ENCODE data around the gene ING2. TPM values are rescaled to one million over a fixed set of nuclear protein-coding genes. Genes with fewer than 3 reads are reported as not detected.
"Not testable (repeated sequence)": the region's sequence is repeated elsewhere in the genome, so short reads cannot be mapped to it uniquely, and the experiment has no call there.

ING2 gene, protein sequence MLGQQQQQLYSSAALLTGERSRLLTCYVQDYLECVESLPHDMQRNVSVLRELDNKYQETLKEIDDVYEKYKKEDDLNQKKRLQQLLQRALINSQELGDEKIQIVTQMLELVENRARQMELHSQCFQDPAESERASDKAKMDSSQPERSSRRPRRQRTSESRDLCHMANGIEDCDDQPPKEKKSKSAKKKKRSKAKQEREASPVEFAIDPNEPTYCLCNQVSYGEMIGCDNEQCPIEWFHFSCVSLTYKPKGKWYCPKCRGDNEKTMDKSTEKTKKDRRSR
- total RNA-seq (2014; rRNA removed; shearing (Covaris generic)) = 17.7 and 43.6 TPM in 2 replicates

DNA sequence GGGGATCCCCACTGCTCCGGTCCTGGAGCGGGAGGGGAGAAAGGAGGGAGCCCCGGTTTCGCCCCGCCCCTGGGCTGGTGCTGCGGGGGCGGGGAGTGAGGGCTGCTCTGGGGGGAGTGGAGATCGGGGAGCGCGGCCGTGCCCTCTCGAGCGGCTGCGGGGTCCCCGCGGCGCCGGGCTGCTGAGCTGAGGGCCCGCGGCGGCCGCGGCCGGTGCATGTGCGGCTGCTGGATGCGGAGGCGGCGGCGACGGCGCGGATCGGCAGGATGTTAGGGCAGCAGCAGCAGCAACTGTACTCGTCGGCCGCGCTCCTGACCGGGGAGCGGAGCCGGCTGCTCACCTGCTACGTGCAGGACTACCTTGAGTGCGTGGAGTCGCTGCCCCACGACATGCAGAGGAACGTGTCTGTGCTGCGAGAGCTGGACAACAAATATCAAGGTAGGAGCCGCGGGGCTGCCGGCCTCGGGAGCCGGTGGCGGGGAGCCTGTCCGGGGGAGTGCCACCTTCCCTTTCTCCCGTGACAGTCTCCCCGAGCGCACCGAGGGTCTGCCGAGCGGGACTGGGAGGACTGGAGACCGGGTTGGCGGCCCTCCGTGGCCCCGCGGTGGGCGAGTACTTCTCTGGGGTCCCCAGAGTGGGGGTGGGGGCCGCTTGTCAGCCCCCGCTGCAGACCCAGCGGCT lies at the start of gene ING2:
TSS of gene ING2 (plus strand) at position 129 of the 681 bp plus-strand sequence. CDS start at position 267, 138 bp downstream.
- in situ Hi-C loops (cut with HindIII; ENCODE audit: low sequenced_read_pairs) = no loop called here
- peak; percentile 89 for DNase-seq (ENCODE audit: low spot score)

DNA sequence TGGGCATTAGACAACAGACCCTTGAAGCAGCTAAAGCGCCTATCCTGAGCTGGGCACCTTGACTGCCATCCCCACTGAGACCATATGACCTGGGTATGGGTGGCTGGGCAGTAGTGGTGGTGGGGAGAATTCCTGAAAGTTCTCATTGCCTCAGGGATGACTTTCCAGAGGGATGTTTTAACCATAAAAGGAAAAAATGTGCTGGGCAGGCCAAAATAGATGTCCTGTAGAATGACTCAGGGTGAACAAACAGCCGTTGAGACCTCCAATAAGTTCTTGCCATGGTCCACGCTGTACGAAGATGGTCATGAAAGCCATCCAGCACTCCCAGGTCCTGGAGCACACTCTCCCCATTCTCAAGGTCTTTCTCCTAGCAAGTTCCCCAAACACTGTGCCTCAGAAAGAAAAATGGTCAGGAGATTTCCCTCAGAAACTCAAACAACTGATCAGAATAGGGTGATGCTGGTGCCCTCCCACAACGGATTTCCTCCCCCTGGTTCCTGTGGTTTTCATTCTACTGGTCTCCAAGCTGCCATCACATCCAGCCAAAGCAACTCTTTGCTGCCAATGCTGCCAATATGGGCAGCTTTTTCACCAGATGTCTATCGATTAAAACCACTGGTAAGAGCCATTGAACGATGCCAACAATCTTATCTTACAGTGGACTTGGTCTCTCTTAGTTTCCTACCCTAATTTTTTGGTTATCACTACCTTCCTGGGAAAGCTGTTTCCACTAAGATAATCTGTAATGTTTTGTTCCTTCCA lies 49.2 kb upstream of the ING2 start:
- in situ Hi-C loops (cut with HindIII; ENCODE audit: low sequenced_read_pairs) = no loop called here
- DNase-seq (ENCODE audit: low spot score) = no peak

DNA sequence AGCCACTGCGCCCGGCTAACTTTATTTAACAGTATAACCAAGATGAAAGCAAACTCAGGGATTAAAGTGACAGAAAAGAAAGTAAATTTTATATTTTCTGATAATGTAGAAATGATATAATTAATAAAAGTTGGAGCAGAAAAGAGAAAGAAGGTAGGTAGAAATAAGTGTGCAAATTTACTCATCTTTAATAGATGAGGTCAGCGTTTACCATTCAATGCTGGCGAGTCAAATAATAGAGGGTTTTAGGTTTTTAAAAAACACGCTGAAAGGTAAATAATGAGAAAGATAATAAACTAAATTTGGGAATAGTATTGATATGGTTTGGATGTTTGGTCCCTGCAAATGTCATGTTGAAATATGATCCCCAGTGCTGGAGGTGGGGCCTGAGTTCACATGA lies 46.9 kb upstream of the ING2 start:
- DNase-seq (ENCODE audit: low spot score) = no peak
- in situ Hi-C loops (cut with HindIII; ENCODE audit: low sequenced_read_pairs) = no loop called here

DNA sequence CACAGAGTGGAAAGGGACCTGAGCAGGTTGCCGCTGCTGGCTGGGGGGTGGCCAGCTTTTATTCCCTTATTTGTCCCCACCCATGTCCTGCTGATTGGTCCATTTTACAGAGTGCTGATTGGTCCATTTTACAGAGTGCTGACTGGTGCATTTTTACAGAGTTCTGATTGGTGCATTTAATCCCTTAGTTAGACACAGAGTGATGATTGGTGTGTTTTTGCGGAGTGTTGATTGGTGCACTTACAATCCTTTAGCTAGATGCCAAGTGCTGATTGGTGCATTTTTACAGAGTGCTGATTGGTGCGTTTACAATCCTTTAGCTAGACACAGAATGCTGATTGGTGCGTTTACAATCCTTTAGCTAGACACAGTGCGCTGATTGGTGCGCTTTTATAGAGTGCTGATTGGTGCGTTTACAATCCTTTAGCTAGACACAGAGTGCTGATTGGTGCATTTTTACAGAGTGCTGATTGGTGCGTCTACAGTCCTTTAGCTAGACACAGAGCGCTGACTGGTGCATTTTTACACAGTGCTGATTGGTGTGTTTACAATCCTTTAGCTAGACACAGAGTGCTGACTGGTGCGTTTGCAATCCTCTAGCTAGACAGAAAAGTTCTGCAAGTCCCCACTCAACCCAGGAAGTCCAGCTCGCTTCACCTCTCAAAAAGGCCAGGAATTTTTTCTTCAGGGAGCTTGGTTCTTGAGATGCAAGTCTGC lies 40.8 kb upstream of the ING2 start:
- DNase-seq (ENCODE audit: low spot score); in situ Hi-C loops (cut with HindIII; ENCODE audit: low sequenced_read_pairs): not testable (repeated sequence)

DNA sequence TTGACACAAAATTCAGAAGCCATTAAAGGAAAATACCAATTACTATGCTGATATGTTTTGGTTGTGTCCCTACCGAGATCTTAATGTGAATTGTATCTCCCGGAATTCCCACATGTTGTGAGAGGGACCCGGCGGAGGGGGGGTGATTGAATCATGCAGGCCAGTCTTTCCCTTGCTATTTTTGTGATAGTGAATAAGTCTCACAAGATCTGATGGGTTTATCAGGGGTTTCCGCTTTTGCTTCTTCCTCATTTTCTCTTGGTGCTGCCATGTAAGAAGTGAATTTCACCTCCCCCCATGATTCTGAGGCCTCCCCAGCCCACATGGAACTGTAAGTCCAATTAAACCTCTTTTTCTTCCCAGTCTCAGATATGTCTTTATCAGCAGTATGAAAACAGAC lies 39.0 kb upstream of the ING2 start:
- DNase-seq (ENCODE audit: low spot score); in situ Hi-C loops (cut with HindIII; ENCODE audit: low sequenced_read_pairs): not testable (repeated sequence)

DNA sequence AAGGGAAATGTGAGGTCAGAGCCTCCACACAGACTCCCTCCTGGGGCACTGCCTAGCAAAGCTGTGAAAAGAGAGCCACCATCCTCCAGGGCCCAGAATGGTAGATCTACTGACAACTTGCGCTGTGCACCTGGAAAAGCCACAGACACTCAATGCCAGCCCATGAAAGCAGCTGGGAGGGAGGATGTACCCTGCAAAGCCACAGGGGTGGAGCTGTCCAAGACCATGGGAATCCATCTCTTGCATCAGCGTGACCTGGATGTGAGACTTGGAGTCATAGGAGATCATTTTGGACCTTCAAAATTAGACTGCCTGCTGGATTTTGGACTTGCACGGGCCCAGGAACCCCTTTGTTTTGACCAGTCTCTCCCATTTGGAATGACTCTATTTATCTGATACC lies 37.6 kb upstream of the ING2 start:
- in situ Hi-C loops (cut with HindIII; ENCODE audit: low sequenced_read_pairs) = no loop called here
- DNase-seq (ENCODE audit: low spot score) = no peak

DNA sequence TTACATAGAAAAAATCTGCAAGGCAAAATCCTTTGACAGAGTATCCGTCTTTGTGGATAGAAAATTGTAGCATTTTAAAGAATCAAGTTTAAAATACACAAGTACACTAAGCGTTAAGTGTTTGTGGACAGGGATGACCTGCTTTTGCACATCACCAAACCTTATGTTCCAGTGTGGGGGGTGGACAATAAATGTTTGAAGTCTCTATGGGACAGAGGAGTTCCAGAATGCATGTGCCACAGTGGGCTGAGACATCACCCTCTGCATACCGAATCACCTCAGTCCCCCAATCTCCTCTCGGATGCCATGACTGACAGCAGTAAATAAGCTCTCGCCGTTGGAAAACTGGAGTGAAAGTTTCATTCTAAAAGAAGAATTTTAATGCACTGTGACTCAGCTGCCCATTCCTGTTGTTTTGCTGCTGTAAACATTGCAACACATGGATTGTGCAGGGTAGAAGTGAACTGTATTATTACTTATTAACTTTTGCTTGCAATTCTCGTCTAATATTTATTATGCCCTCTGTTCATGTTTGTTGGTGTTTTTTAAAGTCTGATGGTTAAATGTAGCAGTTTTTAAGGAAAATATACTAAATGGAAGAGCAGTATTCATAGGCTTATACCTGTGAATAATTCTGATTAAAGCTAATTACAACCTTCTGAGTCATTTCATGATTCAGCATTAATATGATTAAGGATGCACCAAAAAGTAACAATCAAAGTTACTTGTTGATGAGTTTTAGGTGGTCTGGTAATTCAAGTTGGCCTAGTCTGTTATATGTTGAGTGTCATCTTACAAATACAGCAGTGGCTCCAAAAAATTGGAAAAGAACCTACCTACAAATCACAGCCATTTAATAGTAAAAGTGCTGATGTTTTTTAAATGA lies 36.4 kb upstream of the ING2 start:
- in situ Hi-C loops (cut with HindIII; ENCODE audit: low sequenced_read_pairs) = no loop called here
- no peak for DNase-seq (ENCODE audit: low spot score)

DNA sequence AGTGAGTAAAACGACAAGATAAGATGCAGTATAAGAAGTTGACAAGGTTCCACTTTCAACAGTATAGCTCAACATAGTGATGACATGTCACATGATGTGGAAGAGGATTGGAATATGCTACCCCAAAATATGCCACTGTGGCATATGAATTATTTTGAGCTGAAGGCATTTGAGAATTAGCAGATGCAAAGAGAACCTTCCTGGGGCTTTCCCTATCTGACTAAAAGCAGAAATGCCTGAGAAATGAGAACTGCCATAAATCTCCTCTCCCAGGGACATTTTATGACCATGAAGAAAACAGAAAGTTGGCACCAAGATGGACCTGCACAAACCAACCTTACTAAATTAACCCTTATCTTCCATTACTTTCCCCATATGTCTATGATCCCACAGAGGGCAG lies 35.6 kb upstream of the ING2 start:
- in situ Hi-C loops (cut with HindIII; ENCODE audit: low sequenced_read_pairs) = no loop called here

DNA sequence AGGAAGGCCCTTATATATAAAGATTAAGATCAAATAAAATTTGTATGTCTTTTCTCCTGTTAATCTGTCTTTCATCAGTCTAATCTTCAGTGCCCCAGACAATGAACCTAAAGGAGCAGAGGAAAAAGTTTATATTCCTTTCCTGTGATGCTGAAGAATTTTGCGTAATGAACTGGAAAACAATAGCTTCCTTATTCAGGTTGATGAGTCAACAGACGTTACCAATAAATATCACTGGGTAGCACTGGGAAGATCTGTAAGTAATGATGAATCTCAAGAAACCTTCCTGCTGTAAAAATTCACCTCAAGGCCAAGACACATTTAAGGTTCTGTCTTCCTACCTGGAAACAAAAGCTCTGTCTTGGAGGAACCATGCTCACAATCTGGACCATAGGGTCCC lies 34.9 kb upstream of the ING2 start:
- in situ Hi-C loops (cut with HindIII; ENCODE audit: low sequenced_read_pairs) = no loop called here
- no peak for DNase-seq (ENCODE audit: low spot score)

More for the DNA sequence above, 35.6 kb upstream of the ING2 start:
- no peak for DNase-seq (ENCODE audit: low spot score)

DNA sequence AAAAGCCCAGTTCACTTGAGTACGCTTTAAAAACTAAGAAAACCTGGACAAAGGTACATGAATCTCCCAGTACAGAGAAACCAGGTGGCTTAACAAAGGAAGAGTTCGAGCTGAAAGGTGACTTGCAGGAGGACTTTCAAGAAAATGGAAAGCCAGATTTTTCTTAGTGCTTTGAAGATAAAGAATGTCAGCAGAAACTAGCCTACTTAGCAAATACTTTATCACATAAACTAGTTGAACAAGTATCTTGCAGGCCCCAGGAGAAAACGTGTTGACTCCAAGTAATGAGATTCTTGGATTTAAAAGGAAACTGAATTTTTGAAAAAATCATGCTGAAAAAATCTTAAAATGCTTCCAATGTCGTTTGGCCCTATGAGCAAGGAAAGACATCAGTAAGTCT lies 34.0 kb upstream of the ING2 start:
- in situ Hi-C loops (cut with HindIII; ENCODE audit: low sequenced_read_pairs) = no loop called here
- DNase-seq (ENCODE audit: low spot score) = no peak

DNA sequence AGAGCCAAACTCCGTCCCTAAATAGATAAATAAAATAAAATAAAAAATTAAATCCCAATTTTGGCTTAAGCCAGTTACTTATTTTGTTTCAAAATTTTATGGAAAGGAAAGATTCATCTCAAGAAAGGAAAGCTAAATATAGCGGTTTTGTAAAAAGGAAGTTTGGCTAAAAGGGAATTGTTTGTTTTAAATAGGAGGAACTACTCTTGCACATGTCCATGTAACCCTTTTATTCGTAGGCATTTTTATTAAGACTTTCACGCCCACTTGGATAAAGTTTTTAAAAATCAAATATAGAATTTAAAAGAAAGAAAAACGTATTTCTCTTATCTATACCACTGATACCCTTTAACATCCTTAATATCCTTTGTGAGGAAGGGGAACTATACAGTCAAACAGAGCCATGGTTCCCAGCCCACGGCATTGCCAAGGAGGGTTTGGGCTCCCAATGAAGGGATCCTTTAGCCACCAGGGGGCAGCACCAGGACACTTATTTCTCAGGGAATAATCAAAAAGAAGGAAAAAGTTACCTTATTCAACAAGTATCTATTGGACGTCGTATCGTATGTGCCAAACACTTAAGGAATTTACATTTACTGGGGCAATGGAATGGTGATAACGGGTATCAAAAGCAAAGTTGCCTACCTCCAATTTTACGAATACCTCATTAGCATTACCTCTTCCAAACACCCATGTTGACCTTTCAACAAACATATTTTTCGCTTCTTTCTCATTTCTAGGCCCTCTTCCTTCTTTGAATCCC lies 32.7 kb upstream of the ING2 start:
- in situ Hi-C loops (cut with HindIII; ENCODE audit: low sequenced_read_pairs) = no loop called here

DNA sequence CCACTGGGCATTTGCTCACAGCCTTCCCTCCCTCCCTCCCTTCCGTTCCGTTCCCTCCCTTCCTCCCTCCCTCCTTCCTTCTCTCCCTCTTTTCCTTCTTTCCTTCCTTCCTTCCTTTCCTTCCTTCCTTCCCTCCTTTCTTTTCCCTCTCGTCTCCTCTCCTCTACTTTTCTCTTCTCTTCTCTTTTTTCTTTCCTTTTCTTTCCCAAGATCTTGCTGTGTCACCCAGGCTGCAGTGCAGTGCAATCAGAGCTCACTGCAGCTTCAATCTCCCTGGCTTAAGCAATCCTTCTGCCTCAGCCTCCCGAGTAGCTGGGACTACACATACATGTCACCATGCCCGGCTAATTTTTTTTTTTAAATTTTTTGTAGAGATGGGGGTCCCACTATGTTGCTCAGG lies 26.7 kb upstream of the ING2 start:
- in situ Hi-C loops (cut with HindIII; ENCODE audit: low sequenced_read_pairs) = no loop called here
- no peak for DNase-seq (ENCODE audit: low spot score)

More for the DNA sequence above, 32.7 kb upstream of the ING2 start:
- DNase-seq (ENCODE audit: low spot score) = peak; percentile 77

DNA sequence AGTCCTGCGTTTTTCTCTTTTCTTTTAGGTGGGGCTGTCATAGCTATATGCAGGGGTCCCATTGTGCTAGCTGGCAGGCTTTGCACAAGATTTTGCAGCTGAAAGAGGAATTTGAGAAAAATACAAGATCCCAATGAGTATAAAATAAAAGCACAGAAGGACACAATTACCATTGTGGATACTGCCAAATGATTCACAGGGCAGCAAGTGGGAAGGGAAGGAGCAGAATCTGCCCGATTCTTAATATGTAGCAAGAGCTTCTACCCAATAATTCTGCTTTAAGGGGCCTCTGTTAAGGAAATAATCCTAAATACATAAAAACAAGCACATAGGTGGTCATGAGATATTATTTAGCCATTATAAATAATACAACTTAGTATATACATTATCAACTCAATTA lies 25.9 kb upstream of the ING2 start:
- in situ Hi-C loops (cut with HindIII; ENCODE audit: low sequenced_read_pairs) = no loop called here
- no peak for DNase-seq (ENCODE audit: low spot score)

DNA sequence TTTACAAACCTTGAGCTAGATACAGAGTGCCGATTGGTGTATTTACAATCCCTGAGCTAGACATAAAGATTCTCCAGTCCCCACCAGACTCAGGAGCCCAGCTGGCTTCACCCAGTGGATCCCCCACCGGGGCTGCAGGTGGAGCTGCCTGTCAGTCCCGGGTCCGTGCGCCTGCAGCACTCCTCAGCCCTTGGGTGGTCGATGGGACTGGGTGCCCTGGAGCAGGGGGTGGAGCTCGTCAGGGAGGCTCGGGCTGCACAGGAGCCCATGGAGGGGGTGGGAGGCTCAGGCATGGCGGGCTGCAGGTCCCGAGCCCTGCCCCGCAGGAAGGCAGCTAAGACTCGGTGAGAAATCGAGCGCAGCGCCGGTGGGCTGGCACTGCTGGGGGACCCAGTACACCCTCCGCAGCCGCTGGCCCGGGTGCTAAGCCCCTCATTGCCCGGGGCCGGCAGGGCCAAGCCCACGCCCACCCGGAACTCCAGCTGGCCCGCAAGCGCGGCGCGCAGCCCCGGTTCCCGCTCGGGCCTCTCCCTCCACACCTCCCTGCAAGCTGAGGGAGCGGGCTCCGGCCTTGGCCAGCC lies 22.3 kb upstream of the ING2 start:
- in situ Hi-C loops (cut with HindIII; ENCODE audit: low sequenced_read_pairs); DNase-seq (ENCODE audit: low spot score): not testable (repeated sequence)

DNA sequence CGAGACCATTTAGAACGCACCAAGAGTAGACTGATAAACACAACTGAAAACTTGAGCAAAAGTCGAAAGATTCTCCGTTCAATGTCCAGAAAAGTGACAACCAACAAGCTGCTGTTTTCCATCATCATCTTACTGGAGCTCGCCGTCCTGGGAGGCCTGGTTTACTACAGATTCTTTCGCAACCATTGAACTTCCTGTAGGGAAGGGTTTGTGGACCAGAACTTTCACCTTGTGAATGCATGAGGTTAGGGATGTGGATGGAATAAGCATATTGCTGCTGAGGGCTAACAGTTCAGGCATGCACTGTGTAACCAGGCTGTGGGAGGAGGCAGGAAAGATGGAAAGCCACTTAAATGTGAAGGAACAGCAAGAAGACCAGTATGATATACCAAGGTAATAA lies 20.9 kb upstream of the ING2 start:
- no peak for DNase-seq (ENCODE audit: low spot score)
- in situ Hi-C loops (cut with HindIII; ENCODE audit: low sequenced_read_pairs) = no loop called here

DNA sequence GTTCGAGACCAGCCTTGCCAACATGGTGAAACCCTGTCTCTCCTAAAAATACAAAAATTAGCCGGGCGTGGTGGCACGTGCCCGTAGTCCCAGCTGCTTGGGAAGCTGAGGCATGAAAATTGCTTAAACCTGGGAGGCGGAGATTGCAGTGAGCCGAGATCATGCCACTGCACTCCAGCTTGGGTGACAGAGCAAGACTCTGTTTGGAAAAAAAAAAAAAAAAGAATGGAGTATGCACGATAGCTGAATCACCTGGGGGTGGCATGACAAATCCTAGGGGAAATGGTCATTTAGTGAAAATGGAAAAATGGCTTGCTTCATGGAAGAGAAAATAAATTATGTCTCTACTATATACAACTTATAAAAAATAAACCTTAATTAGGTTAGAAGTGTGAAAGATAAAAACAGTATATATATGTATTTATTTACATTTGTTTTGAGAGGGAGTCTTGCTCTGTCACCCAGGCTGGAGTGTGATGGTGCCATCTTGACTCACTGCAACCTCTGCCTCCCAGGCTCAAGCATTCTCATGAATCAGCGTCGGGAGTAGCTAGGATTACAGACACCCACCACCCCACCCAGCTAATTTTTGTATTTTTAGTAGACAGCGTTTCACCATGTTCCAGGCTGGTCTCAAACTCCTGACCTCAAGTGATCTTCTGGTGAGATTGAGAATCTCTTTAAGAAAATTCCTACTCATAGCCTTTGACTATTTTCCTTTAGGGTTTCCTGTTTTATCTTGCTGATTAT lies 19.3 kb upstream of the ING2 start:
- in situ Hi-C loops (cut with HindIII; ENCODE audit: low sequenced_read_pairs) = no loop called here
- DNase-seq (ENCODE audit: low spot score) = no peak

DNA sequence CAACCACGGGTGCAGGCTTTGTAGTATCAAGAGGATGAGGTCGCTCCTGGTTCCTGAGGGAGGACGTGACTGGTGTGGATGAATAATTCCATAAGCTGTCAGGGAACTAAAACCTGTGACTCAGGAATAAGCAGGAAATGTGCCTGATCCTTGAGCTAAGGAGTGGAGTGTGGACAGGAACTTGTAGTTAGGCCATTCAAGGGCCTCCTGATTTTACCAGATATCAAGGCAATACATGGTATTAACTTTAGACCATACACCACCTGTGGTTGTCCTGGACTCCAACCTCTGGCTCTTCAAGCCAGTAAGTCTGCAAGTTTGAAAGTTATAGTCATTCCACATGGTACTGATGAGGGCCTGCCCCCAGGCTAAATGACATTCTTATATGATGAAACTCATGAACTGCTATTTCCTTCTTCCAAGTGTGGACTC lies 12.1 kb upstream of the ING2 start:
- no peak for DNase-seq (ENCODE audit: low spot score)
- in situ Hi-C loops (cut with HindIII; ENCODE audit: low sequenced_read_pairs) = no loop called here
